Measurements from ENCODE around the gene TXNRD2.

Gene TXNRD2

DNA sequence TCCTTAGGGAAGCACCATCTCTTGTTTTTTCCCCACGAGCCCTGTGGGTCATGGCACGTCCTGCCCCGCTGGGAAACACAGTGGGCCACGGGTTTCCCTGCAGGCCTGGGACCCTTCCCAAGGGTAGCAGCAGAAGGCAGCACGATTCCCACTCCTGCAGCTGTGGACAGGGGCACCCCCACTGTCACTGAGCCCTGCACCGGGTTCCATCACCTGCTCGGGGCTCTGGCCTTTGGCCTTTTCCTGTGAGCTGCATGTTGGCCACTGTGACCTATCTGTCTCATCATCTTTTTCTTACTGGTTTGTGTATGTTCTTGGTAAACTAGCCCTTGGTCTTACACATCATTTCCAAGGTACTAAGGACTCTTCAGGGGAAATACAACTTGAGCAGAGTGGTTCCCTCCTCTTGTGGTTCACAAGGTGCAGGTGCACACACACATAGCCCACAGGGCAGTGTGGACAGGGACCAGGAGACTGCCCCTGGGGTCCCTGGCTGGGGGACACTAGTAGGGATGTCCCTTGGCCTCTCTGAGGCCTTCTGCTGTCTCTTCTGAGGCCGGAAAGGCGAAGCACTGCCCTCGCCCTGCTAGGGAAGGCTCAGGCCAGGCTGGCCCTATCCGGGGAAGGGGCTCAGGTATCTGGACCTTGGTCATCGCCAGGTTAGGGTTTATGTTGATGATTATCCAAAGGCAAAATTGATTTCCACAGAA is 19.0 kb upstream of the TXNRD2 start:
- Histone ChIP-seq H3K4me3 (ENCODE audit: severe bottlenecking) (no peak overlapping the region), H3K9me3 (ENCODE audit: severe bottlenecking) (no peaks in the 10 kb centered on the region), H3K4me1 (ENCODE audit: insufficient read depth, poor library complexity, severe bottlenecking) (peaks cover 16% of the 10 kb centered on the region), H3K27me3 (ENCODE audit: insufficient read depth, poor library complexity, severe bottlenecking) (no peaks in the 10 kb centered on the region), H3K36me3 (ENCODE audit: low read depth) (peaks cover 21% of the 10 kb centered on the region), H3K27ac (ENCODE audit: poor library complexity, severe bottlenecking) (no peak overlapping the region)
- no peak for ATAC-seq (ENCODE audit: low read depth)
- peak; percentile 49 for DNase-seq (ENCODE audit: low spot score)
- TF ChIP-seq, protein P1, sequence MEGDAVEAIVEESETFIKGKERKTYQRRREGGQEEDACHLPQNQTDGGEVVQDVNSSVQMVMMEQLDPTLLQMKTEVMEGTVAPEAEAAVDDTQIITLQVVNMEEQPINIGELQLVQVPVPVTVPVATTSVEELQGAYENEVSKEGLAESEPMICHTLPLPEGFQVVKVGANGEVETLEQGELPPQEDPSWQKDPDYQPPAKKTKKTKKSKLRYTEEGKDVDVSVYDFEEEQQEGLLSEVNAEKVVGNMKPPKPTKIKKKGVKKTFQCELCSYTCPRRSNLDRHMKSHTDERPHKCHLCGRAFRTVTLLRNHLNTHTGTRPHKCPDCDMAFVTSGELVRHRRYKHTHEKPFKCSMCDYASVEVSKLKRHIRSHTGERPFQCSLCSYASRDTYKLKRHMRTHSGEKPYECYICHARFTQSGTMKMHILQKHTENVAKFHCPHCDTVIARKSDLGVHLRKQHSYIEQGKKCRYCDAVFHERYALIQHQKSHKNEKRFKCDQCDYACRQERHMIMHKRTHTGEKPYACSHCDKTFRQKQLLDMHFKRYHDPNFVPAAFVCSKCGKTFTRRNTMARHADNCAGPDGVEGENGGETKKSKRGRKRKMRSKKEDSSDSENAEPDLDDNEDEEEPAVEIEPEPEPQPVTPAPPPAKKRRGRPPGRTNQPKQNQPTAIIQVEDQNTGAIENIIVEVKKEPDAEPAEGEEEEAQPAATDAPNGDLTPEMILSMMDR (IDR thresholded peaks at IDR 0.05; ENCODE audit: poor library complexity, severe bottlenecking): no peak

DNA sequence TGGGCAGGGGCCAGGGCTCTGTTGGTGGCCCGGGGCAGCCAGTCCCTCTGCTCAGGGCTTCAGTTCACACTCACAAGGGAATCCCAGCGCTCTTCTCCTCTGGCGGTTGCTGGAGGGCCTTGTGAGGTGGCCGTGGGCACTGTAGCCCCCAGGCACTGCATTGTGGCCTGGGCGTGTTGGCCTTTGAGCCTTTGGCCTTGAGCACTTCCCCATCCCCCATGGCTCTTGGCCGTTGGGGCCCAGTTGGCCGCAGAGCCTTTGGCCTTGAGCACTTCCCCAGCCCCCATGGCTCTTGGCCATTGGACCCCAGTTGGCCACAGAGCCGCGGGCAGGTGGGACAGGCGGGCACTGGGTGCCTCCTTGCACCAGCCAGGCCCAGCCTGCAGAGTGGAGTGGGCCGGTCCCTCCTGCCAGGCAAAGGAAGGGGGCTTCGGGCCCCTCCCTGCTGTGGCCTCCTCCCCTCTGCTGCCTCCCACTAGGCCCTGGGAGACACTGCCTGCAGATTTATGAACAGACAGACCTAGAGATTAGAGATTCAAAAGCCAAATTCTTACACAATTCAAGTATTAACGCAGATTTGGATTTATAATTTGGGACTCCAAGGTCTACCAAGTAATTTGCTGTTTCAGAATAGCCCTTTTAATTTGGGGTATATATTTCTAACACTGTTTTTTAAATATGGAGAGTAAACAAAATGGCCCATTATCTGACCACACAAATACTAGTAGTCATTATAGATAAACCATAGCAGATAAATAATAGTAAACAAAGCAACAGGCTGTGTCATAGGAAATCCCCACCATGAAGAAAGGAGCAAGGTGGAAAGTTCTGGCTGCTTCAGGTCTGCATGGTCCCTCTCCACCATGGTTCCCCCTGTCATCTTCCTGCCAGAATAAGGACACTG is 18.2 kb upstream of the TXNRD2 start:
- no peak for ATAC-seq (ENCODE audit: low read depth)
- Histone ChIP-seq H3K4me1 (ENCODE audit: insufficient read depth, poor library complexity, severe bottlenecking) (peaks cover 16% of the 10 kb centered on the region), H3K36me3 (ENCODE audit: low read depth) (peaks cover 15% of the 10 kb centered on the region), H3K9me3 (ENCODE audit: severe bottlenecking) (no peaks in the 10 kb centered on the region), H3K27ac (ENCODE audit: poor library complexity, severe bottlenecking) (peak overlapping the region; percentile 14), H3K4me3 (ENCODE audit: severe bottlenecking) (no peak overlapping the region), H3K27me3 (ENCODE audit: insufficient read depth, poor library complexity, severe bottlenecking) (no peaks in the 10 kb centered on the region)
- peak; percentile 60 for DNase-seq (ENCODE audit: low spot score)
- TF ChIP-seq, protein P1 (IDR thresholded peaks at IDR 0.05; ENCODE audit: poor library complexity, severe bottlenecking): no peak

DNA sequence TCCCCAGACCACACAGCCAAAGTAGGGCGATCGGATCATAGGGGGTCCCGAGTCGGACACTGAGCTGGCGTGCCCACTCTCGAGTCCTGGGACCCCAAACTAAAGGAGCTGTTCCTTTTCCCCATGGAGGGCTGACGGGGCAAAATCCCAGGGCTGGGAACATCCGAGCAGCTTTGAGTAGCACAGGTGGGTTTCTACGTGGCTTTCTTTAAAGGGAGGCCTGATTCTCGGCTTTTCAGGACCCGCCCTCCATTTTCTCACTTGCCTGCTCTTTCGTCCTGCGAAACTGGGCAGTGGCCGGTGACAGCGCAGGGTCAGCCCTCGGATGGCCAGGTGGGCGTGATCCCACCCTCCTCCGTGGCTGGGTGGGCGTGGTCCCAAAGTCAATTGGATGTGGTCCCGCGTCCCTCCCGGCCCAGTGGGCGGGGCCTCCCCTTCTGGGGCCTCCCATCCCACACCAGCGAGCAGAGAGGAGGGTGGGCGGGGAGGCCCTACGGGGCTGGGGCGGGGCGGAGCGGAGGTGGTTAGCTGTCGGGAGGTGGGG is 17.5 kb upstream of the TXNRD2 start:
- ATAC-seq (ENCODE audit: low read depth): no peak
- peak; percentile 66 for DNase-seq (ENCODE audit: low spot score)
- peaks cover 16% of the 10 kb centered on the region for H3K4me1 ChIP-seq (ENCODE audit: insufficient read depth, poor library complexity, severe bottlenecking)
- no peak overlapping the region for H3K4me3 ChIP-seq (ENCODE audit: severe bottlenecking)
- TF ChIP-seq, protein P1 (IDR thresholded peaks at IDR 0.05; ENCODE audit: poor library complexity, severe bottlenecking): no peak
- no peaks in the 10 kb centered on the region for H3K9me3 ChIP-seq (ENCODE audit: severe bottlenecking)
- H3K36me3 ChIP-seq (ENCODE audit: low read depth): peaks cover 8% of the 10 kb centered on the region
- H3K27me3 ChIP-seq (ENCODE audit: insufficient read depth, poor library complexity, severe bottlenecking): no peaks in the 10 kb centered on the region
- peak overlapping the region; percentile 14 for H3K27ac ChIP-seq (ENCODE audit: poor library complexity, severe bottlenecking)

DNA sequence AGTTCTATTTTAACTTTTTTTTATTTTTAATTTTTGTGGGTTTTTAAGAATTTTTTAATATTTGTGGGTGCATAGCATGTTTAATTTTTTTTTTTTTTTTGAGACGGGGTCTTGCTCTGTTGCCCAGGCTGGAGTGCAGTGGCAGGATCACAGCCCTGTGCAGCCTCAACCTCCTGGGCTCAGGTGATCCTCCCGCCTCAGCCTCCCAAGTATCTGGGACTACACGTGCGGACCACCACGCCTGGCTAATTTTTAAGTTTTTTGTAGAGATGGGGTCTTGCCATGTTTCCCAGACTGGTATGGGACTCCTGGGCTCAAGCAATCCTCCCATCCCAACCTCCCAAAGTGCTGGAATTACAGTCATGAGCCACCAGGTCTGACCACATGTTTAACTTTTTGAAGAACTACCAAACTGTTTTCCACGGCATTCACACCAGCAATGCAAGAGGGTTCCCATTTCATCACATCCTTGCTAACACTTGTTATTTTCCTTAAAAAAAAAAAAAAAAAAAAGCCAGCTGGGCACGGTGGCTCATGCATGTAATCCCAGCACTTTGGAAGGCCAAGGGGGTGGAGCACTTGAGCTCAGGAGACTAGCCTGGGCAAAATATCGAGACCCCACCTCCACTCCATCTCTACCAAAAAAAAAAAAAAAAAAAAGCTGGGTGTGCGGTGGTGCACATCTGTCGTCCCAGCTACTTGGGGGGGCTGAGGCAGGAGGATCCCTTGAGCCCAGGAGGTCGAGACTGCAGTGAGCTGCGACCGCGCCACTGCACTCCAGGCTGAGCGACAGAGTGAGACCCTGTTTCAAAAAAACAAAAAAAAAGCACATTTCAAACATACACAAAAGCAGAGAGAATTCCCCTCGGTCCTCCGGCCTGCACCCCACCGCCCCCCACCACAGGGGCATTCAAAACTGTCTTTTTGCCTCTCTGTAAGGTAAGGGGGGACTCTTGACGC is 16.7 kb upstream of the TXNRD2 start:
- no peaks in the 10 kb centered on the region for H3K27me3 ChIP-seq (ENCODE audit: insufficient read depth, poor library complexity, severe bottlenecking)
- TF ChIP-seq, protein P1 (IDR thresholded peaks at IDR 0.05; ENCODE audit: poor library complexity, severe bottlenecking): no peak
- ATAC-seq (ENCODE audit: low read depth) (no peak), DNase-seq (ENCODE audit: low spot score) (peak; percentile 13)
- H3K36me3 ChIP-seq (ENCODE audit: low read depth): peaks cover under 1% of the 10 kb centered on the region; the same call in 1 of the 2 replicates
- no peaks in the 10 kb centered on the region for H3K9me3 ChIP-seq (ENCODE audit: severe bottlenecking)
- H3K27ac ChIP-seq (ENCODE audit: poor library complexity, severe bottlenecking): no peak overlapping the region
- H3K4me1 ChIP-seq (ENCODE audit: insufficient read depth, poor library complexity, severe bottlenecking): peaks cover 10% of the 10 kb centered on the region
- H3K4me3 ChIP-seq (ENCODE audit: severe bottlenecking): no peak overlapping the region
